ENCODE results near the gene PIGK. TPM values are rescaled to one million over a fixed set of nuclear protein-coding genes. Genes with fewer than 3 reads are reported as not detected.

PIGK gene
- total and polyA plus RNA-seq, 2 experiments from 2014 or later = 60.0 to 79.2 TPM

GRCh38 chr1:77118712-77119111 is 100.5 kb downstream of the PIGK start:
- Histone ChIP-seq H4K20me1 (ENCODE audit: insufficient read depth) (no peaks in the 10 kb centered on the region), H3K79me2 (ENCODE audit: insufficient read depth) (no peaks in the 10 kb centered on the region), H3K9me3 (ENCODE audit: low read depth) (no peaks in the 10 kb centered on the region), H3K9me2 (ENCODE audit: insufficient read depth) (no peaks in the 10 kb centered on the region), H3K4me1 (ENCODE audit: insufficient read depth) (no peaks in the 10 kb centered on the region), H3K4me2 (ENCODE audit: unreplicated experiment) (no peak overlapping the region), H3F3A (ENCODE audit: insufficient read depth) (no peaks in the 10 kb centered on the region), H3K9ac (no peak overlapping the region), H2AFZ (no peak overlapping the region), H3K27ac (no peak overlapping the region), H3K27me3 (replicated peaks; ENCODE audit: insufficient read depth) (no peaks in the 10 kb centered on the region), H3K36me3 (ENCODE audit: low read depth) (no peaks in the 10 kb centered on the region), H3K4me3 (no peak overlapping the region)
- TF ChIP-seq EZH2 (IDR thresholded peaks at IDR 0.05; ENCODE audit: insufficient read depth, poor library complexity, severe bottlenecking) (no peak), EZH2phosphoT487 (IDR thresholded peaks at IDR 0.05; ENCODE audit: insufficient read depth, low read depth) (no peak)
- 96 to 98% methylated on average over 4 of the region's 4 CpGs for WGBS, 2 experiments (ENCODE audit: low coverage in 1 of 2, low lambda C conversion rate in 2 of 2, missing lambda C conversion rate in 2 of 2)
- in situ Hi-C loops (cut with MboI) = no loop called here
- DNase-seq = no peak

- 98% methylated on average over 10 of the region's 10 CpGs for WGBS, 2 experiments (ENCODE audit: low coverage in 1 of 2, low lambda C conversion rate in 2 of 2, missing lambda C conversion rate in 2 of 2)
- no peak overlapping the region for H3K27ac ChIP-seq
- no peak for DNase-seq
- H3K4me1 ChIP-seq (ENCODE audit: insufficient read depth) = peaks cover 8% of the 10 kb centered on the region
- H4K20me1 ChIP-seq (ENCODE audit: insufficient read depth) = no peaks in the 10 kb centered on the region
- H3K9me2 ChIP-seq (ENCODE audit: insufficient read depth) = no peaks in the 10 kb centered on the region
- no peak overlapping the region for H2AFZ ChIP-seq
- in situ Hi-C loops (cut with MboI) = loop anchor here (10.0 kb wide), 1 partner anchor 200 kb away; no protein-coding TSS in a partner anchor
- no peaks in the 10 kb centered on the region for H3K79me2 ChIP-seq (ENCODE audit: insufficient read depth)
- H3K27me3 ChIP-seq (replicated peaks; ENCODE audit: insufficient read depth) = no peaks in the 10 kb centered on the region
- no peak overlapping the region for H3K4me3 ChIP-seq
- no peaks in the 10 kb centered on the region for H3K9me3 ChIP-seq (ENCODE audit: low read depth)
- no peaks in the 10 kb centered on the region for H3F3A ChIP-seq (ENCODE audit: insufficient read depth)
- TF ChIP-seq EZH2 (IDR thresholded peaks at IDR 0.05; ENCODE audit: insufficient read depth, poor library complexity, severe bottlenecking) = no peak
- TF ChIP-seq EZH2phosphoT487 (IDR thresholded peaks at IDR 0.05; ENCODE audit: insufficient read depth, low read depth) = no peak
- no peak overlapping the region for H3K4me2 ChIP-seq (ENCODE audit: unreplicated experiment)
- no peak overlapping the region for H3K9ac ChIP-seq
- no peaks in the 10 kb centered on the region for H3K36me3 ChIP-seq (ENCODE audit: low read depth)
These were observed 114.6 kb downstream of the PIGK start for GRCh38 chr1:77104672-77105071.

GRCh38 chr1:77103486-77103885 is 115.7 kb downstream of the PIGK start:
- no peaks in the 10 kb centered on the region for H3F3A ChIP-seq (ENCODE audit: insufficient read depth)
- no peak overlapping the region for H3K4me2 ChIP-seq (ENCODE audit: unreplicated experiment)
- no peak overlapping the region for H2AFZ ChIP-seq
- H4K20me1 ChIP-seq (ENCODE audit: insufficient read depth) = no peaks in the 10 kb centered on the region
- H3K27ac ChIP-seq = no peak overlapping the region
- H3K79me2 ChIP-seq (ENCODE audit: insufficient read depth) = no peaks in the 10 kb centered on the region
- H3K4me3 ChIP-seq = no peak overlapping the region
- no peaks in the 10 kb centered on the region for H3K27me3 ChIP-seq (replicated peaks; ENCODE audit: insufficient read depth)
- H3K9ac ChIP-seq = no peak overlapping the region
- H3K9me3 ChIP-seq (ENCODE audit: low read depth) = no peaks in the 10 kb centered on the region
- no peak for DNase-seq
- peaks cover 8% of the 10 kb centered on the region for H3K4me1 ChIP-seq (ENCODE audit: insufficient read depth)
- in situ Hi-C loops (cut with MboI) = loop anchor here (10.0 kb wide), 1 partner anchor 199 kb away; no protein-coding TSS in a partner anchor
- 85 to 91% methylated on average over 4 of the region's 4 CpGs for WGBS, 2 experiments (ENCODE audit: low coverage in 1 of 2, low lambda C conversion rate in 2 of 2, missing lambda C conversion rate in 2 of 2)
- no peaks in the 10 kb centered on the region for H3K36me3 ChIP-seq (ENCODE audit: low read depth)
- no peaks in the 10 kb centered on the region for H3K9me2 ChIP-seq (ENCODE audit: insufficient read depth)
- TF ChIP-seq EZH2phosphoT487 (IDR thresholded peaks at IDR 0.05; ENCODE audit: insufficient read depth, low read depth) (no peak), EZH2 (IDR thresholded peaks at IDR 0.05; ENCODE audit: insufficient read depth, poor library complexity, severe bottlenecking) (no peak)

- H4K20me1 ChIP-seq (ENCODE audit: insufficient read depth) = no peaks in the 10 kb centered on the region
- H3K9ac ChIP-seq = no peak overlapping the region
- in situ Hi-C loops (cut with MboI) = loop anchor here (10.0 kb wide), 1 partner anchor 196 kb away; no protein-coding TSS in a partner anchor
- WGBS, 2 experiments (ENCODE audit: low coverage in 1 of 2, low lambda C conversion rate in 2 of 2, missing lambda C conversion rate in 2 of 2) = 86 to 88% methylated on average over 1 of the region's 1 CpG
- DNase-seq = peak; percentile 17
- no peaks in the 10 kb centered on the region for H3K27me3 ChIP-seq (replicated peaks; ENCODE audit: insufficient read depth)
- no peaks in the 10 kb centered on the region for H3K79me2 ChIP-seq (ENCODE audit: insufficient read depth)
- TF ChIP-seq EZH2phosphoT487 (IDR thresholded peaks at IDR 0.05; ENCODE audit: insufficient read depth, low read depth) = no peak
- no peak for TF ChIP-seq EZH2 (IDR thresholded peaks at IDR 0.05; ENCODE audit: insufficient read depth, poor library complexity, severe bottlenecking)
- no peaks in the 10 kb centered on the region for H3K9me3 ChIP-seq (ENCODE audit: low read depth)
- no peak overlapping the region for H2AFZ ChIP-seq
- H3K4me2 ChIP-seq (ENCODE audit: unreplicated experiment) = peak overlapping the region; percentile 22
- H3K9me2 ChIP-seq (ENCODE audit: insufficient read depth) = no peaks in the 10 kb centered on the region
- no peaks in the 10 kb centered on the region for H3F3A ChIP-seq (ENCODE audit: insufficient read depth)
- no peak overlapping the region for H3K4me3 ChIP-seq
- H3K27ac ChIP-seq = no peak overlapping the region
- H3K4me1 ChIP-seq (ENCODE audit: insufficient read depth) = peaks cover 8% of the 10 kb centered on the region
- H3K36me3 ChIP-seq (ENCODE audit: low read depth) = no peaks in the 10 kb centered on the region
These were observed 118.4 kb downstream of the PIGK start for GRCh38 chr1:77100875-77101274.

Measured in GM23248 (cell line).